ENCODE results near the gene CBARP.

The CBARP gene

DNA sequence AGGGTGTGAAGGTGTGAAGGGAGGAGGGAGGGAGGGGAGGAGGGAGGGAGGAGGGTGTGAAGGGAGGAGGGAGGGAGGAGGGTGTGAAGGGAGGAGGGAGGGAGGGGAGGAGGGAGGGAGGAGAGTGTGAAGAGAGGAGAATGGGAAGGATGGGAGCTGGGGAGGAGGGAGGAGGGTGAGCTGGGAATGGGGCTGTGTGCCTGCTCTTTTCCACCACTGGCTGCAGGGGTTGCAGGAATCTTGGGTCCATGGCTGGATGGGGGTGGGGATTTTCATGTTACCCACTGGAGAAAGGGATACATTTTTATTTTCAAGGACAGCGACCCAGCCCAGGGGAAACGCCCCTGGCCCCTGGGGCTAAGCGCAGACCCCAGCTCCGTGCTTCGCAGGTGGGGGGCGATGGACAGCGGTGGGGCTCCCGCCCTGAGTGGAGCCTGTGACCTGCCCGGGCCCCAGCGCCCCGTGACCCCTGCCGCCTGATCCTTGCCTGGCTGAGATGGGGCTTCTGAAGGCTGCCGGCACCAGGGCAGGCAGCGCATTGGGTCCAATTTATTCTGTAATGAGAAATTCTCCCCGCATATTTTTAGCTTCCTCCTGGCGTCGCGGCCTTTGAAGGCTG, 44.9 kb upstream of the CBARP start:
- peaks cover 12% of the 10 kb centered on the region for H3K36me3 ChIP-seq (replicated peaks; ENCODE audit: low read depth, low read length)
- TF ChIP-seq EZH2phosphoT487 (IDR thresholded peaks at IDR 0.05; ENCODE audit: low read depth), result no peak
- TF ChIP-seq, protein P1, sequence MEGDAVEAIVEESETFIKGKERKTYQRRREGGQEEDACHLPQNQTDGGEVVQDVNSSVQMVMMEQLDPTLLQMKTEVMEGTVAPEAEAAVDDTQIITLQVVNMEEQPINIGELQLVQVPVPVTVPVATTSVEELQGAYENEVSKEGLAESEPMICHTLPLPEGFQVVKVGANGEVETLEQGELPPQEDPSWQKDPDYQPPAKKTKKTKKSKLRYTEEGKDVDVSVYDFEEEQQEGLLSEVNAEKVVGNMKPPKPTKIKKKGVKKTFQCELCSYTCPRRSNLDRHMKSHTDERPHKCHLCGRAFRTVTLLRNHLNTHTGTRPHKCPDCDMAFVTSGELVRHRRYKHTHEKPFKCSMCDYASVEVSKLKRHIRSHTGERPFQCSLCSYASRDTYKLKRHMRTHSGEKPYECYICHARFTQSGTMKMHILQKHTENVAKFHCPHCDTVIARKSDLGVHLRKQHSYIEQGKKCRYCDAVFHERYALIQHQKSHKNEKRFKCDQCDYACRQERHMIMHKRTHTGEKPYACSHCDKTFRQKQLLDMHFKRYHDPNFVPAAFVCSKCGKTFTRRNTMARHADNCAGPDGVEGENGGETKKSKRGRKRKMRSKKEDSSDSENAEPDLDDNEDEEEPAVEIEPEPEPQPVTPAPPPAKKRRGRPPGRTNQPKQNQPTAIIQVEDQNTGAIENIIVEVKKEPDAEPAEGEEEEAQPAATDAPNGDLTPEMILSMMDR (IDR thresholded peaks at IDR 0.05; ENCODE audit: low read depth, low read length), result no peak
- no peaks in the 10 kb centered on the region for H3K4me1 ChIP-seq (ENCODE audit: low read length)
- H3K9ac ChIP-seq (ENCODE audit: low read length), result no peak overlapping the region
- H4K20me1 ChIP-seq (ENCODE audit: insufficient read depth, low read length), result peaks cover 5% of the 10 kb centered on the region; the same call in 1 of the 2 replicates
- no peak overlapping the region for H3K4me3 ChIP-seq (ENCODE audit: low read length)
- H3K27ac ChIP-seq (ENCODE audit: low read length), result no peak overlapping the region
- H3K79me2 ChIP-seq (ENCODE audit: low read length), result no peaks in the 10 kb centered on the region
- peaks cover 9% of the 10 kb centered on the region; the same call in 1 of the 2 replicates for H3K27me3 ChIP-seq (ENCODE audit: low read depth, low read length)
- no peaks in the 10 kb centered on the region for H3K9me3 ChIP-seq (ENCODE audit: insufficient read depth, low read length)
- H2AFZ ChIP-seq (ENCODE audit: low read depth, low read length), result no peak overlapping the region
- no peak overlapping the region for H3K4me2 ChIP-seq (ENCODE audit: low read length)

DNA sequence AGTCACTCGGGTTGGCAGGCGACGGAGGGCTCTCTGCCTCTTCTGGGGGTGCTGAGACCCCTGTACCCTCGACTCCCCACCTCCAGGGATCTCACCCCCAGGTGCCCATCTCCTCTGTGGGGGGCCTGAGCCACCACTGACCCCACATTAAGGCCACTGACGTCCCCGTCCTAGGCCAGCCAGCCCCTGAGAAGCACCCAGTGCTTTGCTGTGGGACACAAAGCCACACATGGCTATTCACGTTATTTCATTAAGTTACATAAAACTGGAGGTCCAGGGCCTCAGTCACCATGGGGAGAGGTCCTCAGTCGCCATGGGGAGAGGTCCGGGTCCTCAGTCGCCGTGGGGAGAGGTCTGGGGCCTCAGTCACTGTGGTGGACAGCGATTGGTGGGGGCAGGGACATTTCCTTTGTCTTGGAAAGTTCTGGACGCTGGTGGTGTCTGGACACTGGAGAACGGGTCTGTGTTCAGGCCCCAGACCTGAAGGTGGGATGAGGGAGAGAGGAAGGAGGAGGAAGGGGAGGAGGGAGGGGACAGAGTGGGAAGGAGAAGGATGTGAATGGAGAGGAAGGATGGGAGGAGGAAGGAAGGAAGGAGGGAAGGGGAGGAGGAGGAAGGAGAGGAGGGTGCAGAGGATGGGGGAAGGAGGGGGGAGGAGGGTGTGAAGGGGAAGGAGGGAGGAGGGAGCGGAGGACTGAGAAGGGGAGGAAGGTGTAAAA, 43.9 kb upstream of the CBARP start:
- H3K36me3 ChIP-seq (replicated peaks; ENCODE audit: low read depth, low read length), result peaks cover 12% of the 10 kb centered on the region
- no peak for TF ChIP-seq EZH2phosphoT487 (IDR thresholded peaks at IDR 0.05; ENCODE audit: low read depth)
- TF ChIP-seq, protein P1 (IDR thresholded peaks at IDR 0.05; ENCODE audit: low read depth, low read length), result no peak
- H4K20me1 ChIP-seq (ENCODE audit: insufficient read depth, low read length), result peaks cover 5% of the 10 kb centered on the region; the same call in 1 of the 2 replicates
- peaks cover 9% of the 10 kb centered on the region; the same call in 1 of the 2 replicates for H3K27me3 ChIP-seq (ENCODE audit: low read depth, low read length)
- no peaks in the 10 kb centered on the region for H3K9me3 ChIP-seq (ENCODE audit: insufficient read depth, low read length)
- H2AFZ ChIP-seq (ENCODE audit: low read depth, low read length), result no peak overlapping the region
- no peak overlapping the region for H3K9ac ChIP-seq (ENCODE audit: low read length)
- no peak overlapping the region for H3K27ac ChIP-seq (ENCODE audit: low read length)
- no peak overlapping the region for H3K4me2 ChIP-seq (ENCODE audit: low read length)
- H3K4me3 ChIP-seq (ENCODE audit: low read length), result no peak overlapping the region
- peaks cover 5% of the 10 kb centered on the region for H3K79me2 ChIP-seq (ENCODE audit: low read length)
- H3K4me1 ChIP-seq (ENCODE audit: low read length), result peaks cover 3% of the 10 kb centered on the region

DNA sequence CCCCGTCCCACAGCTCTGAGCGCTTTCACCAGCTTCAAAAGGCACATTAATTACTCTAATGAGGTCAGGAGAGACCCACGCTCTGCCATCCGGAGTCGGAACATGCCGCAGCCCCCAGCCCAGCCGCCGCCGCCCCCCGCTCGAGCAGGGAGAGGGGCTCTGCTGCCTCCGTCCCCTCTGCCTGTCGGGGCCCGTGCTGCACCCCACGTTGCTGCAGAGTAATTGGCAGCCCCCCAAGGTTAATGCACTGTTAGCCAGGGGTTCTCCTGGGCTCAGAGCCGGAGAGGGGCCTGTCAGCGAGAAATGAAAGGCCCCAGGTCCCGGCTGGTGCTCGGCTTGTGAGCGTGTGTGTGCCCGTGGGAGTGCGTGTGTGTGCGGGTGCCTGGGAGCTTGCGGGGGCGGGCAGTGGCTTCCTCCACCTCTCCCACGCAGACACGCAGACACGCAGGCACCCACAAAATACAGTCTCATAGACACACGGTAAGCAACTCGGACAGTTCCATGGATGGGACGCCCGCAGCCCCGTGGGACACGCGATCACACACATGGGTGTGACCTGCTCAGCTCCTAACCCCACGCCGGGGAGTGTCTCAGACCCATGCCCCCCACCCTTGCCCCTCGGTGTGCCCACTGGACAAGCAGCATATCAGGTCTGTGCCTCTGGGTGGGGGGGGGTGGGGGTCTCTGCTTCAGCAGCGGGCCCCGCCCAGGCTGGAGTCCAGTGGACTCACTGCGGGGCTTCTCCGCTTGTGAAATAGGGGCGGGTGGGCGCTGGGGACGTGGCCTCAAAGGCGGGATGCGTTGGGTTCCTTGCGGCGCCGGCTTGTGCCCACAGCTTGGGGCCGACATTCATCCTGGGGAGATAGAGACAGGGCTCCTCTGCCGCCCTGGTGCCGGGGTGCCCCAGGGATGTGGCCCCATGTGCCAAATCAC, 43.1 kb upstream of the CBARP start:
- no peak overlapping the region for H3K27ac ChIP-seq (ENCODE audit: low read length)
- TF ChIP-seq, protein P1 (IDR thresholded peaks at IDR 0.05; ENCODE audit: low read depth, low read length), result no peak
- TF ChIP-seq EZH2phosphoT487 (IDR thresholded peaks at IDR 0.05; ENCODE audit: low read depth), result no peak
- H4K20me1 ChIP-seq (ENCODE audit: insufficient read depth, low read length), result peaks cover 5% of the 10 kb centered on the region; the same call in 1 of the 2 replicates
- no peak overlapping the region for H3K4me2 ChIP-seq (ENCODE audit: low read length)
- no peaks in the 10 kb centered on the region for H3K9me3 ChIP-seq (ENCODE audit: insufficient read depth, low read length)
- no peak overlapping the region for H2AFZ ChIP-seq (ENCODE audit: low read depth, low read length)
- H3K4me3 ChIP-seq (ENCODE audit: low read length), result no peak overlapping the region
- H3K36me3 ChIP-seq (replicated peaks; ENCODE audit: low read depth, low read length), result peaks cover 12% of the 10 kb centered on the region
- H3K27me3 ChIP-seq (ENCODE audit: low read depth, low read length), result peaks cover 9% of the 10 kb centered on the region; the same call in 1 of the 2 replicates
- peaks cover 13% of the 10 kb centered on the region for H3K79me2 ChIP-seq (ENCODE audit: low read length)
- H3K4me1 ChIP-seq (ENCODE audit: low read length), result peaks cover 9% of the 10 kb centered on the region
- H3K9ac ChIP-seq (ENCODE audit: low read length), result no peak overlapping the region
